ENCODE data around the gene IKBKE.
A peak's percentile ranks its signal among the peaks of the same experiment; 100 is the strongest.

Gene IKBKE

GRCh38 chr1:206459703-206460102, 10.6 kb upstream of the IKBKE start:
- TF ChIP-seq, protein P1, sequence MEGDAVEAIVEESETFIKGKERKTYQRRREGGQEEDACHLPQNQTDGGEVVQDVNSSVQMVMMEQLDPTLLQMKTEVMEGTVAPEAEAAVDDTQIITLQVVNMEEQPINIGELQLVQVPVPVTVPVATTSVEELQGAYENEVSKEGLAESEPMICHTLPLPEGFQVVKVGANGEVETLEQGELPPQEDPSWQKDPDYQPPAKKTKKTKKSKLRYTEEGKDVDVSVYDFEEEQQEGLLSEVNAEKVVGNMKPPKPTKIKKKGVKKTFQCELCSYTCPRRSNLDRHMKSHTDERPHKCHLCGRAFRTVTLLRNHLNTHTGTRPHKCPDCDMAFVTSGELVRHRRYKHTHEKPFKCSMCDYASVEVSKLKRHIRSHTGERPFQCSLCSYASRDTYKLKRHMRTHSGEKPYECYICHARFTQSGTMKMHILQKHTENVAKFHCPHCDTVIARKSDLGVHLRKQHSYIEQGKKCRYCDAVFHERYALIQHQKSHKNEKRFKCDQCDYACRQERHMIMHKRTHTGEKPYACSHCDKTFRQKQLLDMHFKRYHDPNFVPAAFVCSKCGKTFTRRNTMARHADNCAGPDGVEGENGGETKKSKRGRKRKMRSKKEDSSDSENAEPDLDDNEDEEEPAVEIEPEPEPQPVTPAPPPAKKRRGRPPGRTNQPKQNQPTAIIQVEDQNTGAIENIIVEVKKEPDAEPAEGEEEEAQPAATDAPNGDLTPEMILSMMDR (conservative IDR thresholded peaks at IDR 0.05; ENCODE audit: control insufficient read depth, insufficient read depth, low read depth, low read length): no peak
- no peak for DNase-seq (ENCODE audit: low read depth)
- H3K4me3 ChIP-seq (ENCODE audit: control insufficient read depth, low read depth, low read length): no peak overlapping the region

- TF ChIP-seq, protein P1 (conservative IDR thresholded peaks at IDR 0.05; ENCODE audit: control insufficient read depth, insufficient read depth, low read depth, low read length): no peak
- no peak overlapping the region for H3K4me3 ChIP-seq (ENCODE audit: control insufficient read depth, low read depth, low read length)
- DNase-seq (ENCODE audit: low read depth): peak; percentile 40
Measured at GRCh38 chr1:206460836-206461426, 9.3 kb upstream of the IKBKE start.

- H3K4me3 ChIP-seq (ENCODE audit: control insufficient read depth, low read depth, low read length): no peak overlapping the region
- TF ChIP-seq, protein P1 (conservative IDR thresholded peaks at IDR 0.05; ENCODE audit: control insufficient read depth, insufficient read depth, low read depth, low read length): peak; percentile 86
- peak; percentile 77 for DNase-seq (ENCODE audit: low read depth)
Measured at GRCh38 chr1:206461602-206462455, 8.4 kb upstream of the IKBKE start.

DNA sequence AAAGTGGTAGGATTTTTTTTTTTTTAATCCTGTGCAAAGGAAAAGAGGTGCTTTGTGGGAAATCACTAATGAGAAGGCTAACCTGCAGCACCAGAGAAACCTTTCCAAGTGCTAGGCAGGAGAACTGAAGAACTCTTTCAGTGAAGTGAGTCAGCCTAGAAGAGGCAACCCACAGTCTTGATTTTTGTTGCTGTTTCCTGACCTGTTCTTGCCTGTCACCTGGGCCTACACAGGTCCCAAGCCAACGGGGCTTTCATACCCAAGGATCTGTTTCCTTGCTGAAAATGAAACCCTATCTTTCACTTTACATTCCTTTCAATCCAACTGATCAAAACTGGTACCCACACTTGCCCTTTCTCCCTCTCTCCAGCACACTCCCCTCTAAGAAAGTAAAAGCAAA, 7.1 kb upstream of the IKBKE start:
- H3K4me3 ChIP-seq (ENCODE audit: control insufficient read depth, low read depth, low read length): no peak overlapping the region
- TF ChIP-seq, protein P1 (conservative IDR thresholded peaks at IDR 0.05; ENCODE audit: control insufficient read depth, insufficient read depth, low read depth, low read length): no peak
- DNase-seq (ENCODE audit: low read depth): no peak

- no peak for DNase-seq (ENCODE audit: low read depth)
- TF ChIP-seq, protein P1 (conservative IDR thresholded peaks at IDR 0.05; ENCODE audit: control insufficient read depth, insufficient read depth, low read depth, low read length): no peak
- no peak overlapping the region for H3K4me3 ChIP-seq (ENCODE audit: control insufficient read depth, low read depth, low read length)
Measured at GRCh38 chr1:206463911-206464310, 6.4 kb upstream of the IKBKE start.

DNA sequence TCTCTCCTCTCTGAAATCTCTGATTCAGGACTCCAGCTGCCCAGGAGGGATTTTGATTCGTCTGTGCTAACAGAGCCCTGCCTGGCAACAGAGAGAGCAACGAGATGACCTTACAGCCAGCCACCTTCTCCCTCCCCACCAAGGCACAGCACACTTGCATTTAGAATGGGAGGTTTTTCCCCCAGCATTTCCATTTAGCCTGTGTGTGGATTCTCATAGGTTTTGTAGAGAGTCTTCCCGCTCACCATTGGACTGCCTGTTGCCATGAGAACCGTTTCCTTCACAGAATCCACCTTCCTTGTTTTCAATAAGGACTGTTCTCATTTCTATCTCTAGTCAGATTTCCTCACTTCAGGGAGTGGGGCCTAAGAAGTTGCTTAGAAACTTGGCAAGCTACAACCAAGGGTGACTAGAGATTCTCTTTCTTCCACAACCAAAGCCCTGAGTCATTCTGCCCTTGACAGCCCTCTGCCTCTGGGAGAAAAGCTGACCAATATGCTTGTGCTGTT, 5.8 kb upstream of the IKBKE start:
- TF ChIP-seq, protein P1 (conservative IDR thresholded peaks at IDR 0.05; ENCODE audit: control insufficient read depth, insufficient read depth, low read depth, low read length): no peak

More for the DNA sequence above, 5.8 kb upstream of the IKBKE start:
- DNase-seq (ENCODE audit: low read depth): peak; percentile 96
- no peak overlapping the region for H3K4me3 ChIP-seq (ENCODE audit: control insufficient read depth, low read depth, low read length)
